Activated CD8-positive, alpha-beta memory T cell treated with anti-CD3 and anti-CD28 coated beads, Interleukin-2, amount 50 U/mL, for 24 hours (primary cell): ENCODE measurements around the gene WDR35.
A peak's percentile ranks its signal among the peaks of the same experiment; 100 is the strongest.
"Not testable (repeated sequence)": the region's sequence is repeated elsewhere in the genome, so short reads cannot be mapped to it uniquely, and the experiment has no call there.

Source experiments
- DNase-seq: peaks from one replicate; pipeline ENCODE4 v3.0.0-alpha.2; 2020; ENCODE audit errors: extremely low read depth

WDR35 gene

DNA sequence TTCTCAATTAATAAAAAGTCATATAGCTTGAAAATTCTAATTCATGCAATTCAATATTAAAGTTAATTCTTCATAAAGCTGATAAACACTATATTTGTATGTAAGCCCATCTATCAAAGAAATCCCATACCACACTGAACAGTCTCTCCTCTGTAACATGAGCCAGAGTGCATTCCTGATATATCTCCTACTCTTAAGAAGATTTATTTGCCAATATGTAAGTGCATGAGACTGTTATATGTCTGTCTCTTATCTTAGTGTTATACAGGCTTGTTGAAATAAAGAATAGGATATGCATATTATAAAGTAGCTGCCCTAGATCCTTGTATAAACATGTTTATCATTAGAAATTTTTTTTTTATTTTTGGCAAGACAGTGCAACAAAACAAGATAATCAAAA is 47.7 kb downstream of the WDR35 start:
- DNase-seq, result no peak

DNA sequence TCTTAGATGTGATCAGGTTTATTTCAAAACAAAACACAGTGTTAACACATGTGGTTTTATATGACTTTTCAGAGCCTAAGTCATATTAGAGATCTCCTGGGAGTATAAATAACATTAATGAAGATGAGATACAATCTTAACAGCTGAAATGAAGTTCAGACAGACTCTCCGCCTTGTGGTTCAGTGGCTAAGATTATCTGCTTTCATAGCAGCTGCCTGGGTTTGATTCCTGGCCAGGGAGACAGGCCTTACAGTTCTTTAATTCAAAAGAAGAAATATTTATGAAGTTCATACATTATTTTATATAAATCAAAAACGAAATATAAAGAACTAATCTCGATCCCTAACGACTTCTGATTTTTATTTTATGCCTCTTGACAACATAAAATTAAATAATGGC is 52.9 kb downstream of the WDR35 start:
- no peak for DNase-seq

DNA sequence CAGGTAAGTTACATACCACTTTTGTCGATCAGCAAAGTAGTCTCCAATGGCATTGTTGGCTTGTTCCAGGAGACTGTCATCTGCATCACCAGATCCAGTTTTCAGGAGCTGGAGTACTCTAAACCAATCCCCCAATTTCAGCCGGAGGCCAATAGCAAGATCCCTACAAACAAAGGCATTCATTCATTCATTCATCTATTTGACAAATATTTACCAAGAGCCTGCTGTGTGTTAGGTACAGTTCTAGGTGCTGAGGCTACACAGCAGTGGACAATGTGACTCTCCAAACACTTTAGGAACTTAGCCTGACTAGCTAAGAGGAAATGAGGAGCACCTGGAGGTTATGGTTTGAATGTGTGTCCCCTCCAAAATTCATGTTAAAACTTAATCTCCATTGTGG is 53.7 kb downstream of the WDR35 start:
- no peak for DNase-seq

DNA sequence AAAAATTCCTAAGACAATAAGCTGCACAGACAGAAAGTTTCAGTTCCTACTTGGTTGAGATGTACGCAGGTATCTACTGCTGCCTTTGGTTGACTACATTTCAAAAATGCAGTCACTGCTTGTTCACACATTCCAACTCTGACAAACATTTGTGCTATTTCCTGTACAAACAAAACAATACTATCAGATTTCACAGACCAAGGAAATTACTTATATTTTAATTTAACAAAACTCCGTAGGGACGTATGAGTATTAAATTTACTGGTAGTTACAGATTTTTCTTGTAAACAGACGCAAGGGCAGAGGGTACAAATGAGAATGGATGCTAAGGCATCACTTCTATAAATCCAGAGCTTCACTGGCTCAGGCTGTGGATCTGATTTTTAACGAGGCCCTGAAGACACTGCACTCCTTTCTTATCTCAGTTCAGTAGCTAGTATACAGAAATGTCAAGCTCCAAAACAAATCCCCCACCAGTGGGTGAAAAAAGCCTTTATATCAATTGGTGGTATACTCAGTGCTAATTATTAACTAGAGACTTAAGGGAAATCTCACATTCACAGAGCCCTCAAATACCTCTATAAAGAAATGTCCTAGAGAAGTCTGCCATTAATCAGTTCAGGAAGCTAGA is 56.4 kb downstream of the WDR35 start:
- no peak for DNase-seq

DNA sequence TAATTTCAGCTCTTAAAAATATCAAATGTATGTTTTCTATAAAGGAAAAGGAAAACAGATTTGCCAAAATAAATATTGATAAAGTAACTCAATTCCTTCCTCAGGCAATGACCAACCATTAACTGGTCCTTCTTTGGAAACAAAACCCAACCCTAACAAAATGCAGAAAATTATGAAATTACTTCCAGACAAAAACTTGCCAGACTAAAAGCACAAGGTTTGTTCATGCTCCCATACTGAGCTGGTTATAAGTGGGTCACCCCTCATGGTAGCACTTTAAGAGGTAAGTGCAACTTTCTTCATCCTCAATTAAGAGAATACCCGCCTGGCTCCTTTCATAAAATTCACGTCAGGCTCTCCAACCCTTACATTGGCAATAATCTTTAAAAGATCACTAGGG is 57.0 kb downstream of the WDR35 start:
- DNase-seq, result no peak

DNA sequence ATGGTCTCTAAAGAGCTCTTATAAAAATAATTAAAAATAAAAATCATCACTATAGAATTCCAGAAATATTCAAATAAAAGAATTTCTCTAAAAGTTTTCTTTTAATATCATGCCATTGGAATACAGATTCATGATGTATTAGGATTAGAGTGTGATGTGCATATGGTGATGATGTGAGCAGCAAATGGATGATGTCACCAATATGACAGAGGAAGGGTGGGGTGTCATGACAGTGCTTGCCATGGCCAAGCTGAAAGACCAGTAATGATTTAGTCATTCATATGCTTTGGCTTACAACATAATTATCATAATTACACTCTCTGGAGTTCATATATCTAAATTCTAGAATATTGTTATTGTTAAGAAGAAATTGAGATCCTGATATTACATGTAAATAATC is 60.7 kb downstream of the WDR35 start:
- DNase-seq, result no peak

DNA sequence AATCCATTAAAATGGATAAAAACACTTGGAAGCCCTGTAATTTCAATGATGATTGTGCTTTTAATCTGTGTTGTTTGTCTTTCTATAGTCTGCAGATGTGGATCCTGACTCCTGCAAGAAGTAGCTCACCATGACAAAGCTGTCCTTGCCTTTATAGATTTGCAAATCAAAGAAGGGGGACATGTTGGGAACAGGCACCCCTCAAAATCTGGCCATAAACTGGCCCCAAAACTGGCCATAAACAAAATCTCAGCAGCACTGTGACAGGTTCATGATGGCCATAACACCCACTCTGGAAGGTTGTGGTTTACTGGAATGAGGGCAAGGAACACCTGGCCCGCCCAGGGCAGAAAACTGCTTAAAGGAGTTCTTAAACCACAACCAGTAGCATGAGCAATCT is 62.1 kb downstream of the WDR35 start:
- not testable (repeated sequence) for DNase-seq

DNA sequence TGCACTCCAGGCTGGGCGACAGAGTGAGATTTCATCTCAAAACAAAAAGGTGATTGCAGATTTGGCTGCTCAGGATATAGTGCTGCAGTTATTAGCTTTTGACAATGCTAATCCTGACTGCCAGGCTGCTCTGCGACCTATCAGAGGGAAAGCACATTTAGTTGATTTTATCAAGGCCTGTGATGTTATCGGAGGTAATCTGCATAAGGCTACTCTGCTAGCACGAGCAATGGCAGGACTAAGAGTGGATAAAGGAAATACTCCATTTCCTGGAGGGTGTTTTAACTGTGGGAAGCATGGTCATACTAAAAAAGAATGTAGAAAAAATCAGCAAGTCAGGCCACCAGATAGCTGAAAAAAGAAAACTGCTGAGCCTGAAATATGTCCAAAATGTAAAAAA is 65.4 kb downstream of the WDR35 start:
- not testable (repeated sequence) for DNase-seq

DNA sequence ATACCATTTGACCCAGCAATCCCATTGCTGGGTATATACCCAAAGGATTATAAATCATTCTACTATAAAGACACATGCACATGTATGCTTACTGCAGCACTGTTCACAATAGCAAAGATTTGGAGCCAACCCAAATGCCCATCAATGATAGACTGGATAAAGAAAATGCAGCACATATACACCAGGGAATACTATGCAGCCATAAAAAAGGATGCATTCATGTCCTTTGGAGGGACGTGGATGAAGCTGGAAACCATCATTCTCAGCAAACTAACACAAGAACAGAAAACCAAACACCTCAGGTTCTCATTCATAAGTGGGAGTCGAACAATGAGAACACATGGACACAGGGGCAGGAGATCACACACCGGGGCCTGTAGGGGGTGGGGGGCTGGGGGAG is 67.7 kb downstream of the WDR35 start:
- not testable (repeated sequence) for DNase-seq

DNA sequence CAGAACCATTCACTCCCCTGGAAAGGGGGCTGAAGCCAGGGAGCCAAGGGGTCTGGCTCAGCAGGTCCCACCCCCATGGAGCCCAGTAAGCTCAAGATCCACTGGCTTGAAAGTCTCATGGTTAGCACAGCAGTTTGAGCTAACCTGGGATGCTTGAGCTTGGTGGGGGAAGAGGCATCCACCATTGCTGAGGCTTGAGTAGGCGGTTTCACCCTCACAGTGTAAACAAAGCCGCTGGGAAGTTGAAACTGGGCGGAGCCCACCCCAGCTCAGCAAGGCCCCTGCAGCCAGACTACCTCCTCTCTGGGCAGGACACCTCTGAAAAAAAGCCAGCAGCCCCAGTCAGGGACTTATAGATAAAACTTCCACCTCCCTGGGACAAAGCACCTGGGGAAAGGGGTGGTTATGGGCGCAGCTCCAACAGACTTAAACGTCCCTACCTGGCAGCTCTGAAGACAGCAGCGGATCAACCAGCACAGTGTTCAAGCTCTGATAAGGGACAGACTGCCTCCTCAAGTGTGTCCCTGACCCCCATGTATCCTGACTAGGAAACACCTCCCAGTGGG is 73.4 kb downstream of the WDR35 start:
- DNase-seq, result no peak

DNA sequence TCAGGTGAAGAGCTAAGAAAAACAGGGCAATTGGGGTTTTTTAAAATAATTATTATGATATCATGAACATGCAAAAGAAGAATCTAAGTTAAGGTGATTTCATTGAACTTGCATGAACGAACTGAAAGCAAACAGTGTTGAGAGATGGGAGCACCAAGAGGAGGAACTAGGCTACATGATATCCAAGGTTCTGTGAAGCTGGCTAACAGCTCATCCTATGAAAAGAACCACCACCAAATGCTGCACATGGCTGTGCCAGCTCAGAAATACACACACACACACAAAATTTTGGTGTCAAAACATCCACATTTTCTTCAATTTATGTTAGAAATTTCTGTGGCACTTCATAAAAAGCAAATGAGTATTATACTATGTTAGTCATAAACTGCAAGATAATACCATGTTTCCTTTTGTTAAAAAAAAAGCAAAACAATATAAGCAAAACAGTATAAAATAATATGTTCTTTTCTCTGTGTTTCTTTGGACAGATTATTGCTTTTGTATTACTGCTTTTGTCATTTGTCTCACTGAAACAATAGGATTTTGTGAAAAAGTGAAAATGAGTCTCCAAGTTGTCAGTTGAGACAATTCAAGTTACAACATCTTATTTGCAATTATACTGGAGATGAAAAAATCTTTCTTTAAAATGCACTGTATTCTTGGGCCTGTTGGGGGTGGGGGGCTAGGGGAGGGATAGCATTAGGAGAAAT is 75.5 kb downstream of the WDR35 start:
- no peak for DNase-seq

DNA sequence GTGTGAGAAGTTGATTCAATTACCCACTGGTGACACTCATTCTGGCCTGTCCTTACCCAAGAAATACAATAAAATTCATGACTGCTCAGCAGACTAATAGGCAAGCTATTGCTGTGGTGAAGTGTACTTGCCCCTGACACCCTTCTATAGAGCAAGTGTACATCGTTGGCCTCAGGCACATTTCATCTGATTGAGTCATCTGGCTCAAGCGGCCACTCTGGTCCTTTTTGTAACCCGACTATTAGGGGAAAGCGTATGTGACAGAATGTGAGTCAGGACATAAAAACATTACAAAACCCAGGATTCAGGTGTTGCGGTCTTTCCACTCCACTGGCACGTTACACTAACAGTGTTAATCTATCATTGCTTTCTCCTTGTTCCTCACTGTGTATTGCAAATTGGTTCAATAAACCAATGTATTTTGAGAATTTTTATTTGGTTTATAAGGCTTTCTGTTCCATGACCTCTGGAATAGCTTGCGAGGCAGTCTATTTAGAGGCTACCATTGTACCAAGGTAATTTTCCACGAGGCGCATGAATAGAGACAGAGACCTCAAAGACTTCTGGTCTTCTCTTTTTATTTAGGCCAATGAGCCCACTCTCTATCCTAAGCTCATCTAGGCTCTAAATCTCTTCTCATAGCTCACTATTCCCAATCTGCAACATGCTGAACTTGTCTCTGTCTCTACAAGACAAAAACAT is 77.9 kb downstream of the WDR35 start:
- no peak for DNase-seq

DNA sequence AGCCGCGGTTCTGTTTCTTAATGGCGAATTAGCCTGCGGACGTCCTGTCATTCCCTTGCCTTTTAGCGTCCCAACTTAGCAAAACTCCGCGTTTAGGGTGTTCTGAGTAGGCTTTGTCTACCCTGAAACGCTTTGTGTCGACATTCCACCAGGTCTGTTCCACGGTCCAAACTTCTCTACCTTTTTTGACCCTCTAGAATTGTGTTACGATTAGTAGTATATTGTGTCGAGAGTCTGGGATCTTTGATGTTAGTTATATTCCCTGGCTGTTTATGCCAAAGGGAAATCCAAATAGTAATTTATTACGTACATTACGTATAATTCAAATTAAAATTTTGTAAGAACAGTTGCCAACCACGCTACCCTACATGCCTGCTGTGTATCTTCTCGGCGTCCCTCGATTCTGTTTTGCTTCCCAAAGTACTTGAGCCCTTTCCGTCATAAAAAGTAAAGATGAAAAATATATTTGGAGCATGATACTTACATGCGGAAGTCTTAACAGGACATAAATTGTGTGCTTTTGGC is 87.6 kb downstream of the WDR35 start:
- no peak for DNase-seq

DNA sequence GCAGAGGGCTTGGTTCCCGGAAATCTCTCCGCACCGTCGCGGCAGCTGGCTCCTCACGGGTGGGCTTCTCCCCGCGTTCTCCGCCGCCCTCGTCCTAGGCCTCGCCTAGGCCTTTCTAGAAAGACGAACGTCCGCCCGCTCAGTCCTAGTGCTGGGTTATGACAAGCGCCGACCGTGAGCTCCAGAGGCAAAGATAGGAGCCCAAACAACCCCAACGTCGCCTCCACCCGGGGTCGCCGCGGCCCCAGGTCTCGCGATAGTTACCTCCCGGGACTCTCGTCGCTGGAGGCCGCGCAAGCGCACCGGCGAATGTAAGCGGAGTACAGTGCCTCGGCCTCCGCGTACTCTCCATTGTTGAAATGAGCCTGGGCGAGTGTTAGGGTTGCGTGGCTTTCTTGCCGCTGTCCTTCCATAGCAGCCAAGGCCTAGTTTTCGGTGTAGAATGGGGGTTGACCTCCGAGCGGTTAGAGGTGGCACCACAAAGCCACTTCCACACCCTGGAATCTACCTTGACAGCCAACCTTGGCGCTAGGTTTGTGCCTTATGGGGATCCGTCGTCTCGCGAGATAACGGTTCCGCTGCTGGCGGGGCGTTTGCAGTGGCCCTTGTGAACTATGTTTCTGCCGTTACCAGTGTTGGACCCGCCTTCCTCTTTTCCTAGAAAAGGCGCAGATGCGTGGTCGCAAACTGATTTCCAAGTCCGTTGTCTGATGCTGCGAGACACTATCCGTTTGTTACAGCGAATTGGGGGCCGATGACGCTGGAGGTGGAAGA is 88.3 kb downstream of the WDR35 start, which contains the start of gene TTC32:
TTC32 (minus strand) TSS at position 542 of the 774 bp plus-strand sequence; CDS start at position 413, 129 bp downstream.
- peak; percentile 74 for DNase-seq

DNA sequence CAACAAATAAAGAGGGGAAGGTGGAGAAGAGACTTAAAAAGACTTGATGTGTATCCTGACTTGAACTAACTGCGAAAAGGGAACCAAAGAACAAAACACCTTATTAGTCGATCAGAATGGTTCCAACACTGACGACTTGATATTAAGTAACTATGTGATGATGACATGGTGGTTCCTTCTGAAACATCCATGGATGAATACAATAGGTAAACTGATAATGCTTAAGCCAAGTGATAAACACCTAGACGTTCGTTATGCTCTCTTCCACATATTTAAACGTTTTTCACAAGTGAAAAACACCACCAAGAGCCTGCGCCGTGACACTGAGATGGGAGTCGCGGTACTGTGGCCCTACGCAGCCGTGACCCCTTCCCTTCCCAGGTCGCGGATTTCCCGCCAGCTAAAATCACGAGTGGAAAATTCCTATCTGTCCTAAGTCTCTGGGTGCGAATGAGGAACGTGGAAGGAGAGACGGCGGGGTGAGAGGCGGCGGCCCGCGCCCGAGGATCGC is 88.9 kb downstream of the WDR35 start:
- no peak for DNase-seq

DNA sequence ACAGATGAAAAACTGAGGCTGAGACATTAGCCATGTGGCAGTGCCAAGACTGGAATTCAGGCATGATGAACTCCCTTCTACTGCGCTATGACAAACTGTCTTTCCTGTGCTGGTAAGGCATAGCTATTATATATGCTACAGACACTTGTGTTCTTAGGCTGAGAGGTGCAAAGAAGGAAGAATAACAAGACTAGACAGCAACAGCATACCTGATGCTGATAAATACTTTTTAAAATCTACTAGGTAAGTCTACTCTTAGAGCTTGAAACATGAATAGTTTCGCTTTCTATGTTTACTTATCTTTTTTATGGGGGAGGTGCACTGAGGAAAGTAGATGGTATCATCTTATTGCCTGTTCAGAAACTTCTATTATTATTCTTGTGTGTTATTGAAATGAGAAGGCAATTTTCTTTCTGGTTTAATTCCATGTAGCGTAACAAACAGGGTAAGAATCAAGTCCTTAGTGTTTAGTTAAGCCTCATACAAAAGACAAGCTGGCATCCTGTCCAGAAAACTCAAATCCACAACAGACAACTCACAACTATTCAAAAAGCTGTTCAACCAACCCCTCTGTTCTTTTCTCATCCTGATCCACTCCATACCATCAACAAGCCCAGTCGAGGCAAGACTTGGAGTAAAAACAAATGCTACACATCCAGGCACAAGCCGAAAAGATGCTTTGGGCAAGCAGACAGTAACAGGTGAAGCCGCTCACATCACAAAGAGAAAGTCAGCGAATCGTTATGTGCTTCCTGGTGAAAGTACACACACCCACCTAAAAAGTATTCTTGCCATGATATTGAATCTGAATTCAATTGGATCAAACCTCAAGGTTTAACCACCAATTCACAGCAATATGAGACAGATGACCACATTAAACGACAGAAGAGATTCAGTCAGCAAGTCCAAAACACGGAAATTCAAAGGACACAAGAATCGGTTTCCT is 89.6 kb downstream of the WDR35 start:
- DNase-seq, result no peak

DNA sequence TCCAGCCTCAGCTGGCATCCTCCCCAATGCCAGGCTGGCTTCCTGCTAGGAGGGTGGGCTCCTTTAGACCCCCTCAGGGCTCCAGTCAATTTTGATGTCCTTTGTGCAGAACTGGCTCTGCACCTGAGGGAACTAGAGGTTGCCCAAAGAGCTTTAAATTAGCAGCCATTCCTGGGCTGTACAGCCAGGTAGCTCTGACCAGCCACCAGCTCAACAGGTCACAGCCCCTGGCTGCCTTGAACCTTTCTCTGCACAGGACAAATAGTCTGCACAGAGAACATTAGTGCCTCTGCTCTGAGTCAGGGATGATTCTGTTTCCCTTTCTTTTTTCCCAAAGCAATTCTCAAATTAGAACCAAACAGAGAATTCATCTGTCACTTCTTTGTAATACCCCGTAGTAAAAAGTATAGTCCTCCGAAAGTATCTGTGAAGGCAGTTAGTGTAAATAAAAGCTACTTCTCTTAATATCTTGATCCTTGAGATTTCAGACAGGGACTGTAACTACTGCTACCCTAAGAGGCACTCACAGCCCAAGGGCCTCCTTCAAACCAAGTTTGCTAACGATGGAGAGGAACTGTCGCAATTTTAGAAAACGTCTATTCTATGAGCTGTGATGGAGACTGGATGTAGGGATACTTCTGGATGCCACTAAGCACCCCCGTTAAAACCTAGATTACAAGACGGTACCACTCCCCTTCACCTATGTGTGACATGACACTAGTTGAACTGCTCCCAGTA is 91.1 kb downstream of the WDR35 start:
- no peak for DNase-seq

DNA sequence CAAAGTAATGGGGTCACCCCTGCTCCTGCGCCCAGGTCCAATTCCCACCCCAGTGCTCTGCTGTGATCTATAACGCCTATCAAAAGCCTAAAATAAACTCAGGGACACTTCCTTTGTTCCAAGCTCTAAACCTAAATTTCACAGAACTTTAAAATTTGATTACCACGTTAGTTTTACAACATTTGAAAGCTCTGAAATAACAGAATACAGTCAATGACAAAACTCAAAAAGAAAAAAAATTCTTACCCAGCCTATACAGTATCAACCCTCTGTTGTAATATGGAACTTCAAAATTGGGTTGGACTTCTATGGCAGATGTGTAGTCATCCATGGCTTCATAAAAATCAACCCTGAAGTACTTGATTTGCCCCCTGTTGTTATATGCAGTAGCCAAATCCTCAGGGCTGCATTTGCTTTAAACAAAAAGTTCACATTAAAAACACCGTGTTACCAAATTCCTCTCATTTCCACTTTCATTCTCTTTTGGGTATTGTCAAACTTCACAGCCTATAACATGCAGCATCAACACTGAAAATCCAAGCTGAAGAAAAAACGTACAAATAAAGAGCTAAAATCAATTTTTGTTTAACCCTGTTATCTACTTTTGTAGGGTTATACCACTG is 92.2 kb downstream of the WDR35 start:
- DNase-seq, result no peak

DNA sequence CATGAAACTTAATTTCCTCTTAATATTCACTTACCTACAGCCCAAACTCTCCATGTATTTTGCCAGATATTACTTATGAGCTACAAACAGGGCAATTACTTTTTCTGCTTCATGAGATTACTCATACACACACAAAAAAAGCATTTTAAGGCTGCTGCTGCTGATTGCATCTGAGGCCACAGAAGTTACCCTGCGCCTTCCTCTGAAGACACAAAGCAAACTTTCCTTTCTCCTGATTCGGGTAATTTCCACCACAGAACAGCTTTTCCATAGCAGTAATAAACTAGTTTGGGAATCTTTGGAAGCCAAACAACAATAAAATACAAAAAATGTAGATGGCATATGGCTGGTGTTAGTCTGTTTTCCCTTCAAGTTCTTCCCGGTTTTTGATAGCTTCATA is 94.4 kb downstream of the WDR35 start:
- DNase-seq, result no peak
